IPS-NIHi7 (cell line): ENCODE measurements around the gene TMEM184A.
A peak's percentile ranks its signal among the peaks of the same experiment; 100 is the strongest.

Experiments
- DNase-seq: peaks from one replicate; pipeline ENCODE4 v3.0.0; 2012; ENCODE audit warnings: mixed read lengths; ENCODE audit errors: extremely low spot score

Gene TMEM184A

GRCh38 chr7:1539181-1539881, 16.7 kb downstream of the TMEM184A start:
- no peak for DNase-seq

GRCh38 chr7:1538544-1539180, 17.3 kb downstream of the TMEM184A start:
- no peak for DNase-seq

- DNase-seq = no peak
These were observed 18.2 kb downstream of the TMEM184A start for GRCh38 chr7:1537535-1538412.

- peak; percentile 80 for DNase-seq
These were observed 19.1 kb downstream of the TMEM184A start for GRCh38 chr7:1536743-1537534.

- no peak for DNase-seq
These were observed 19.6 kb downstream of the TMEM184A start for GRCh38 chr7:1536455-1536742.

- DNase-seq = no peak
These were observed 20.1 kb downstream of the TMEM184A start for GRCh38 chr7:1535701-1536454.

- DNase-seq = no peak
These were observed 20.9 kb downstream of the TMEM184A start for GRCh38 chr7:1535100-1535458.

- DNase-seq = no peak
These were observed 21.5 kb downstream of the TMEM184A start for GRCh38 chr7:1534330-1535099.

GRCh38 chr7:1533547-1534329, 22.3 kb downstream of the TMEM184A start:
- DNase-seq = no peak

GRCh38 chr7:1533255-1533546, 22.8 kb downstream of the TMEM184A start:
- DNase-seq = no peak

- DNase-seq = no peak
These were observed 23.4 kb downstream of the TMEM184A start for GRCh38 chr7:1532456-1533254.

GRCh38 chr7:1531979-1532455, 24.0 kb downstream of the TMEM184A start:
- no peak for DNase-seq

- no peak for DNase-seq
These were observed 24.6 kb downstream of the TMEM184A start for GRCh38 chr7:1531263-1531978.

GRCh38 chr7:1530946-1531262, 25.1 kb downstream of the TMEM184A start:
- DNase-seq = no peak

GRCh38 chr7:1529383-1530116, 26.5 kb downstream of the TMEM184A start:
- no peak for DNase-seq

GRCh38 chr7:1526271-1526754, 29.7 kb downstream of the TMEM184A start:
- no peak for DNase-seq

GRCh38 chr7:1525409-1525808, 30.6 kb downstream of the TMEM184A start:
- no peak for DNase-seq

GRCh38 chr7:1523844-1524243, 32.2 kb downstream of the TMEM184A start:
- DNase-seq = no peak
